Measurements from ENCODE around the gene ADCY4. TPM values are rescaled to one million over a fixed set of nuclear protein-coding genes. Genes with fewer than 3 reads are reported as not detected.

The ADCY4 gene
- total RNA-seq, 1 donor from 2014 or later: 143 TPM

- no peak for DNase-seq (ENCODE audit: low spot score in 2 of 2)
- H3K27ac ChIP-seq: no peak overlapping the region
- TF ChIP-seq CTCF (IDR thresholded peaks at IDR 0.05): no peak
- no peaks in the 10 kb centered on the region for H3K27me3 ChIP-seq
- H3K4me3 ChIP-seq: no peak overlapping the region
- intact Hi-C loops (cut with DNase I): no loop called here
- H3K9me3 ChIP-seq: no peaks in the 10 kb centered on the region
- no peaks in the 10 kb centered on the region for H3K4me1 ChIP-seq
- H3K36me3 ChIP-seq: no peaks in the 10 kb centered on the region
Measured at GRCh38 chr14:24282736-24283135, 52.1 kb downstream of the ADCY4 start.

GRCh38 chr14:24281636-24282035 is 53.2 kb downstream of the ADCY4 start:
- intact Hi-C loops (cut with DNase I): no loop called here
- no peaks in the 10 kb centered on the region for H3K4me1 ChIP-seq

GRCh38 chr14:24280797-24281460 is 53.9 kb downstream of the ADCY4 start:
- no peak for DNase-seq (ENCODE audit: low spot score in 2 of 2)
- Histone ChIP-seq H3K36me3 (no peaks in the 10 kb centered on the region), H3K4me3 (no peak overlapping the region), H3K27me3 (no peaks in the 10 kb centered on the region), H3K4me1 (no peaks in the 10 kb centered on the region), H3K27ac (no peak overlapping the region), H3K9me3 (no peaks in the 10 kb centered on the region)
- no peak for TF ChIP-seq CTCF (IDR thresholded peaks at IDR 0.05)
- intact Hi-C loops (cut with DNase I): no loop called here

More at GRCh38 chr14:24281636-24282035, 53.2 kb downstream of the ADCY4 start:
- TF ChIP-seq CTCF (IDR thresholded peaks at IDR 0.05): no peak
- Histone ChIP-seq H3K27ac (no peak overlapping the region), H3K4me3 (no peak overlapping the region), H3K36me3 (no peaks in the 10 kb centered on the region), H3K9me3 (no peaks in the 10 kb centered on the region), H3K27me3 (no peaks in the 10 kb centered on the region)
- no peak for DNase-seq (ENCODE audit: low spot score in 2 of 2)

- no peak for TF ChIP-seq CTCF (IDR thresholded peaks at IDR 0.05)
- Histone ChIP-seq H3K4me1 (no peaks in the 10 kb centered on the region), H3K4me3 (no peak overlapping the region), H3K27ac (no peak overlapping the region), H3K27me3 (no peaks in the 10 kb centered on the region), H3K36me3 (no peaks in the 10 kb centered on the region), H3K9me3 (no peaks in the 10 kb centered on the region)
- DNase-seq (ENCODE audit: low spot score in 2 of 2): no peak
- intact Hi-C loops (cut with DNase I): no loop called here
Measured at GRCh38 chr14:24279301-24280186, 55.3 kb downstream of the ADCY4 start.

GRCh38 chr14:24278424-24278823 is 56.4 kb downstream of the ADCY4 start:
- intact Hi-C loops (cut with DNase I): no loop called here
- Histone ChIP-seq H3K27me3 (no peaks in the 10 kb centered on the region), H3K4me3 (no peak overlapping the region), H3K4me1 (no peaks in the 10 kb centered on the region), H3K36me3 (no peaks in the 10 kb centered on the region), H3K27ac (no peak overlapping the region), H3K9me3 (no peaks in the 10 kb centered on the region)
- TF ChIP-seq CTCF (IDR thresholded peaks at IDR 0.05): no peak
- DNase-seq (ENCODE audit: low spot score in 2 of 2): no peak

All from ascending aorta (tissue), 2 donors.